ENCODE results near the gene MATR3. TPM values are rescaled to one million over a fixed set of nuclear protein-coding genes. Genes with fewer than 3 reads are reported as not detected.

MATR3 gene
- total RNA-seq, 4 donors from 2014 or later = 164 to 234 (median 220) TPM

- 28% methylated on average over 11 of the region's 11 CpGs for WGBS
- Histone ChIP-seq H3K27me3 (no peaks in the 10 kb centered on the region), H3K9me3 (no peaks in the 10 kb centered on the region), H3K27ac (replicated peaks in 1 of 4) (peak overlapping the region; percentile 99 to 100 (median 99)), H3K4me1 (peaks cover 36 to 38% (median 37%) of the 10 kb centered on the region in 4 donors), H3K36me3 (no peaks in the 10 kb centered on the region), H3K4me3 (peak overlapping the region; percentile 73 to 88 (median 87))
- DNase-seq (ENCODE audit: extremely low spot score) = no peak
- TF ChIP-seq EP300 (IDR thresholded peaks at IDR 0.05) (no peak), POLR2A (IDR thresholded peaks at IDR 0.05; ENCODE audit: low read depth) (no peak), POLR2AphosphoS5 (IDR thresholded peaks at IDR 0.05) (no peak), CTCF (IDR thresholded peaks at IDR 0.05) (no peak)
- intact Hi-C loops (cut with DNase I) = no loop called here
Observed at GRCh38 chr5:139293202-139293506, 386 bp upstream of the MATR3 start.

GRCh38 chr5:139294374-139295165, 1.0 kb downstream of the MATR3 start:
- DNase-seq (ENCODE audit: extremely low spot score) = peak; percentile 94
- H3K9me3 ChIP-seq = no peaks in the 10 kb centered on the region
- TF ChIP-seq POLR2A (IDR thresholded peaks at IDR 0.05; ENCODE audit: low read depth) (no peak), POLR2AphosphoS5 (IDR thresholded peaks at IDR 0.05) (peak in 1 of 2 donors; percentile 69), CTCF (IDR thresholded peaks at IDR 0.05) (peak in 2 of 3 experiments; percentile 8 to 19), EP300 (IDR thresholded peaks at IDR 0.05) (no peak)
- no peaks in the 10 kb centered on the region for H3K36me3 ChIP-seq
- peak overlapping the region; percentile 73 to 88 (median 87) for H3K4me3 ChIP-seq
- no peaks in the 10 kb centered on the region for H3K27me3 ChIP-seq
- intact Hi-C loops (cut with DNase I) = loop anchor here (5.0 kb wide), 1 partner anchor 48 kb away; the partner anchor contains the start of gene PAIP2
- WGBS = under 1% methylated on average over 48 of the region's 48 CpGs
- H3K27ac ChIP-seq (replicated peaks in 1 of 4) = peak overlapping the region; percentile 99 to 100 (median 99)
- H3K4me1 ChIP-seq = peaks cover 51 to 52% (median 51%) of the 10 kb centered on the region in 4 donors

GRCh38 chr5:139295346-139296057, 2.0 kb downstream of the MATR3 start:
- no peaks in the 10 kb centered on the region for H3K27me3 ChIP-seq
- WGBS = 32% methylated on average over 16 of the region's 16 CpGs
- no peaks in the 10 kb centered on the region for H3K9me3 ChIP-seq
- H3K4me1 ChIP-seq = peaks cover 60 to 61% (median 60%) of the 10 kb centered on the region in 4 donors
- H3K27ac ChIP-seq (replicated peaks in 1 of 4) = peak overlapping the region; percentile 99 to 100 (median 99)
- H3K36me3 ChIP-seq = no peaks in the 10 kb centered on the region
- peak overlapping the region; percentile 73 to 88 (median 87) for H3K4me3 ChIP-seq
- intact Hi-C loops (cut with DNase I) = loop anchor here (5.0 kb wide), 1 partner anchor 47 kb away; the partner anchor contains the start of gene PAIP2
- no peak for TF ChIP-seq POLR2A (IDR thresholded peaks at IDR 0.05; ENCODE audit: low read depth)
- TF ChIP-seq POLR2AphosphoS5 (IDR thresholded peaks at IDR 0.05) = no peak
- TF ChIP-seq EP300 (IDR thresholded peaks at IDR 0.05) = no peak
- no peak for TF ChIP-seq CTCF (IDR thresholded peaks at IDR 0.05)
- peak; percentile 91 for DNase-seq (ENCODE audit: extremely low spot score)

- H3K4me1 ChIP-seq = peaks cover 67 to 68% (median 67%) of the 10 kb centered on the region in 4 donors
- H3K4me3 ChIP-seq = peak overlapping the region; percentile 2 to 87 (median 80)
- 57% methylated on average over 6 of the region's 6 CpGs for WGBS
Observed at GRCh38 chr5:139296198-139296597, 2.7 kb downstream of the MATR3 start.

More at GRCh38 chr5:139296198-139296597, 2.7 kb downstream of the MATR3 start:
- H3K27me3 ChIP-seq = no peaks in the 10 kb centered on the region
- H3K9me3 ChIP-seq = no peaks in the 10 kb centered on the region
- DNase-seq (ENCODE audit: extremely low spot score) = no peak
- no peak for TF ChIP-seq POLR2A (IDR thresholded peaks at IDR 0.05; ENCODE audit: low read depth)
- no peak for TF ChIP-seq CTCF (IDR thresholded peaks at IDR 0.05)
- no peak for TF ChIP-seq EP300 (IDR thresholded peaks at IDR 0.05)
- TF ChIP-seq POLR2AphosphoS5 (IDR thresholded peaks at IDR 0.05) = no peak
- H3K27ac ChIP-seq (replicated peaks in 1 of 4) = peak overlapping the region; percentile 99 to 100 (median 99)
- no peaks in the 10 kb centered on the region for H3K36me3 ChIP-seq
- intact Hi-C loops (cut with DNase I) = loop anchor here (5.0 kb wide), 1 partner anchor 46 kb away; the partner anchor contains the start of gene PAIP2

Data from esophagus muscularis mucosa (tissue), 4 donors.